GM12891 (cell line): ENCODE measurements around the gene RAB30.

Source experiments
- POLR2A ChIP-seq: IDR thresholded peaks from 2 replicates; pipeline ENCODE4 v1.6.1; 2011; ENCODE audit warnings: low read depth, low read length, control low read depth
- POLR2AphosphoS5 ChIP-seq: IDR thresholded peaks from 2 replicates; pipeline ENCODE4 v1.6.1; 2011; ENCODE audit warnings: low read depth, low read length, control low read depth
- POU2F2 ChIP-seq: IDR thresholded peaks from 2 replicates; pipeline ENCODE4 v1.6.1; 2011; ENCODE audit warnings: low read depth, mild to moderate bottlenecking, control low read depth, low read length, moderate library complexity
- TAF1 ChIP-seq: IDR thresholded peaks from 2 replicates; pipeline ENCODE4 v1.6.1; 2011; ENCODE audit warnings: low read depth, low read length, control low read depth

DNA sequence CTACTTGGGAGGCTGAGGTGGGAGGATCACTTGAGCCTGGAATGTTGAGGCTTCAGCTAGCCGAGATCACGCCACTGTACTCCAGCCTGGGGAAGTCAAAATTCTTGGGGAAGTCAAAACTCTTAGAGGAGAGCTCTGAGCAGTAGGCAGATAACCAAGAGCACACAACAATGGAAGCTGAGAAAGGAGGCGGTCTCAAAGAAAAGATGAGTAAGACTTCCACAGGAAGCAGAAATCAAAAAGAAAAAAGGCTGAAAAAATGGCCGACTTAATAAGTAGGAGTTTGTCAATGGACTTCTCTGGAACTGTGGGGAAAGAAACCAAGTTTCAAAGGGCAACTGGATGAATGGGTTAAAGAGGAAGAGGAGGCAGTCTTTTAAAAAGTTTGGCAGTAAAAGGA lies 32.1 kb downstream of the RAB30 start:
- no peak for TF ChIP-seq POLR2AphosphoS5
- TF ChIP-seq TAF1: no peak
- TF ChIP-seq POLR2A: no peak
- no peak for TF ChIP-seq POU2F2
